B cell (primary cell): ENCODE data around the gene TRNAU1AP. TPM values are rescaled to one million over a fixed set of nuclear protein-coding genes. Genes with fewer than 3 reads are reported as not detected.

Source experiments
- ATAC-seq: fragments of 200-7000 bp; cut with Tn5 transposase; one replicate; pipeline ENCODE4 v1.10.0; 2021; ENCODE audit warnings: low read depth, mild to moderate bottlenecking, moderate number of reproducible peaks, moderate library complexity
- CTCF ChIA-PET: fragments of 350-600 bp; sonication (Branson Sonifier 250); formaldehyde crosslinking; loops from one replicate; lab custom pipeline; 2021; ENCODE audit warnings: antibody characterized with exemption, inconsistent platforms; lab: Charles Lee
- POLR2A ChIA-PET: fragments of 350-600 bp; sonication (Branson Sonifier 250); formaldehyde crosslinking; loops from one replicate; lab custom pipeline; 2021; ENCODE audit warnings: antibody characterized with exemption; lab: Charles Lee
- DNase-seq: peaks from one replicate; pipeline ENCODE4 v3.0.0; 2013
- H2AFZ ChIP-seq: 2 replicates; pipeline ENCODE4 v1.6.1; 2012; ENCODE audit warnings: mild to moderate bottlenecking, low read depth, low read length; ENCODE audit not compliant: insufficient read depth, poor library complexity, severe bottlenecking
- H3K27ac ChIP-seq, 2 donors: 1 replicate in 1 of 2; 2 replicates in 1 of 2; pipeline ENCODE4 v1.5.1; 2012 to 2013; ENCODE audit warnings: low read length in 2 of 2, mild to moderate bottlenecking in 2 of 2, moderate library complexity in 1 of 2
- H3K27me3 ChIP-seq, 4 experiments: fragments of 200-600 bp in 1 of 4; sonication (generic) in 1 of 4; replicated peaks in 1 of 4; 1 replicate in 2 of 4; 2 replicates in 2 of 4; pipeline versions ENCODE4 v1.6.1 to v1.7.0; 2013 to 2016; ENCODE audit warnings: low read length in 3 of 4, mild to moderate bottlenecking in 2 of 4, mixed read lengths in 1 of 4, moderate library complexity in 1 of 4; ENCODE audit not compliant: insufficient read depth in 4 of 4, control insufficient read depth in 3 of 4; ENCODE audit errors: control extremely low read depth in 1 of 4
- H3K36me3 ChIP-seq, 2 experiments: replicated peaks in 1 of 2; 1 replicate in 1 of 2; 2 replicates in 1 of 2; pipeline versions ENCODE4 v1.6.1 to v1.7.1; 2013; ENCODE audit warnings: low read length in 1 of 2; ENCODE audit not compliant: insufficient read depth in 2 of 2, control insufficient read depth in 1 of 2; ENCODE audit errors: control extremely low read depth in 1 of 2, extremely low read depth in 1 of 2
- H3K4me1 ChIP-seq, 2 donors: fragments of 200-600 bp in 1 of 2; sonication (generic) in 1 of 2; 1 replicate in 1 of 2; 2 replicates in 1 of 2; pipeline versions ENCODE4 v1.5.1 to v1.6.1; 2013 to 2017; ENCODE audit warnings: low read length in 2 of 2; ENCODE audit not compliant: control insufficient read depth in 2 of 2, insufficient read depth in 2 of 2
- H3K4me2 ChIP-seq: replicated peaks from 2 replicates; pipeline ENCODE3; 2012; ENCODE audit warnings: mild to moderate bottlenecking, low read depth, low read length; ENCODE audit not compliant: poor library complexity, severe bottlenecking
- H3K4me3 ChIP-seq, 5 experiments: fragments of 200-600 bp in 1 of 5; sonication (generic) in 1 of 5; 1 replicate in 3 of 5; 2 replicates in 2 of 5; pipeline versions ENCODE4 v1.5.1 to v1.7.0; 2011 to 2016; ENCODE audit warnings: low read length in 4 of 5, mild to moderate bottlenecking in 4 of 5, low read depth in 2 of 5, control low read depth in 1 of 5, moderate library complexity in 1 of 5; ENCODE audit not compliant: insufficient read depth in 1 of 5; ENCODE audit errors: control extremely low read depth in 1 of 5, extremely low read depth in 1 of 5
- H3K79me2 ChIP-seq: fragments of 200-600 bp; sonication (generic); one replicate; pipeline ENCODE4 v1.6.0; 2016; ENCODE audit warnings: low read length; ENCODE audit not compliant: control insufficient read depth, insufficient read depth
- H3K9ac ChIP-seq: fragments of 200-600 bp; sonication (generic); 2 replicates; pipeline ENCODE4 v1.6.1; 2017; ENCODE audit warnings: mild to moderate bottlenecking, low read length, moderate library complexity
- H3K9me3 ChIP-seq, 3 donors: one replicate each; pipeline versions ENCODE4 v1.6.1 to v1.7.1; 2013; ENCODE audit warnings: low read length in 2 of 3; ENCODE audit not compliant: control insufficient read depth in 2 of 3, insufficient read depth in 1 of 3; ENCODE audit errors: control extremely low read depth in 1 of 3
- H4K20me1 ChIP-seq: 2 replicates; pipeline ENCODE4 v1.6.0; 2012; ENCODE audit warnings: mild to moderate bottlenecking, low read length; ENCODE audit not compliant: insufficient read depth, control insufficient read depth, poor library complexity, severe bottlenecking
- H3K27ac Mint-ChIP-seq: one replicate; pipeline ENCODE4 v1.8.0; 2021; ENCODE audit warnings: mixed read lengths
- H3K27me3 Mint-ChIP-seq: one replicate; pipeline ENCODE4 v1.8.0; 2021; ENCODE audit warnings: mixed read lengths
- H3K4me1 Mint-ChIP-seq: one replicate; pipeline ENCODE4 v1.8.0; 2021; ENCODE audit warnings: mixed read lengths
- H3K4me3 Mint-ChIP-seq: one replicate; pipeline ENCODE4 v1.8.0; 2021; ENCODE audit warnings: mixed read lengths
- H3K9me3 Mint-ChIP-seq: one replicate; pipeline ENCODE4 v1.8.0; 2022; ENCODE audit warnings: mixed read lengths; ENCODE audit not compliant: insufficient read depth
- EZH2 ChIP-seq: IDR thresholded peaks from 2 replicates; pipeline ENCODE4 v1.6.1; 2012; ENCODE audit warnings: borderline replicate concordance, low read depth, mild to moderate bottlenecking, moderate library complexity, low read length; ENCODE audit not compliant: insufficient read depth, poor library complexity, severe bottlenecking
- WGBS: methylation state at CpG from one replicate; pipeline ENCODE4 v1.1.5; 2013; ENCODE audit warnings: missing lambda C conversion rate; ENCODE audit not compliant: insufficient coverage; 5-methylcytosine and 5-hydroxymethylcytosine counted together
- intact Hi-C: fragments of 100-400 bp; cut with micrococcal nuclease; formaldehyde crosslinking; loops from one replicate; pipeline ENCODE4 v1.10.0; 2022
- polyA plus RNA-seq: library from polyadenylated mRNA; depleted of rRNA; stranded (reverse); fragments of >200 nt; gene quantifications from 2 replicates; pipeline ENCODE4 v1.2.3, GENCODE V29; 2012
- total RNA-seq, 2 donors: library from RNA; stranded (reverse); fragments of 120-200 nt in 1 of 2; gene quantifications; 1 replicate in 1 of 2; 2 replicates in 1 of 2; pipeline versions ENCODE4 v1.2.3 to v1.2.4, GENCODE V29; 2013 to 2022
- TF ChIP-seq, protein P1 (sequence below): fragments of 200-600 bp; IDR thresholded peaks from one replicate; pipeline ENCODE4 v1.8.0; 2022; ENCODE audit warnings: antibody characterized with exemption, mild to moderate bottlenecking

The TRNAU1AP gene
- total and polyA plus RNA-seq, 2 donors (not counting 1 experiment from before 2014, with no cell fraction given): 39.8 to 45.2 TPM

DNA sequence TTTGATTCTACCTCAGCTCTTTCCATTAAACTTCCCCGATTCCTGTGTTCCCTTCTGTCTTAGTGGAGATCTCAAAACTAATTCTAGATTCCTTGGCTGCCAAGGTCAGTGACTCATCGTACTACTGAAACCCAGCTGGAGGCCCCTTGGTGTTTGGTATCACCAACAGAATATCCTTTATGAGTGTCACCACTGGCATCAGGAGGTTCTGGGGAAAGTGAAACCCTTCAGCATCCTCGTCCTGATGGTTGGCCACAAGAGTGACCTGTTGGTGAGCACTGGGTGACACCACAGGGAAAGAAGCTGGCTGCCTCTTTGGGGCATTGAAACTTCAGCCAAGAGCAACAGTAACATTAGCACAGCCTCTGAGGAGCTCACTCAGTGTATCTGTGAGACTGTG lies 48.8 kb downstream of the TRNAU1AP start:
- H3K4me3 Mint-ChIP-seq: no peak overlapping the region
- H3K4me2 ChIP-seq: no peak overlapping the region

More for the DNA sequence above, 48.8 kb downstream of the TRNAU1AP start:
- Histone ChIP-seq H3K27me3 (no peaks in the 10 kb centered on the region), H3K9ac (no peak overlapping the region), H3K36me3 (peaks cover 6 to 30% of the 10 kb centered on the region in 2 experiments), H2AFZ (no peak overlapping the region), H3K27ac (no peak overlapping the region), H3K4me1 (no peaks in the 10 kb centered on the region), H3K4me3 (no peak overlapping the region), H3K79me2 (no peaks in the 10 kb centered on the region), H4K20me1 (no peaks in the 10 kb centered on the region), H3K9me3 (no peaks in the 10 kb centered on the region)
- ATAC-seq (no peak), DNase-seq (no peak)
- H3K4me1 Mint-ChIP-seq: no peaks in the 10 kb centered on the region
- no peaks in the 10 kb centered on the region for H3K27me3 Mint-ChIP-seq
- H3K27ac Mint-ChIP-seq: no peak overlapping the region
- no peaks in the 10 kb centered on the region for H3K9me3 Mint-ChIP-seq
- intact Hi-C loops: no loop called here
- POLR2A ChIA-PET: interaction anchor here (1.2 kb wide), 1 partner anchor 103 kb away, joined by 3 read pairs; no protein-coding TSS in a partner anchor
- 82% methylated on average over 3 of the region's 3 CpGs for WGBS
- TF ChIP-seq, protein P1, sequence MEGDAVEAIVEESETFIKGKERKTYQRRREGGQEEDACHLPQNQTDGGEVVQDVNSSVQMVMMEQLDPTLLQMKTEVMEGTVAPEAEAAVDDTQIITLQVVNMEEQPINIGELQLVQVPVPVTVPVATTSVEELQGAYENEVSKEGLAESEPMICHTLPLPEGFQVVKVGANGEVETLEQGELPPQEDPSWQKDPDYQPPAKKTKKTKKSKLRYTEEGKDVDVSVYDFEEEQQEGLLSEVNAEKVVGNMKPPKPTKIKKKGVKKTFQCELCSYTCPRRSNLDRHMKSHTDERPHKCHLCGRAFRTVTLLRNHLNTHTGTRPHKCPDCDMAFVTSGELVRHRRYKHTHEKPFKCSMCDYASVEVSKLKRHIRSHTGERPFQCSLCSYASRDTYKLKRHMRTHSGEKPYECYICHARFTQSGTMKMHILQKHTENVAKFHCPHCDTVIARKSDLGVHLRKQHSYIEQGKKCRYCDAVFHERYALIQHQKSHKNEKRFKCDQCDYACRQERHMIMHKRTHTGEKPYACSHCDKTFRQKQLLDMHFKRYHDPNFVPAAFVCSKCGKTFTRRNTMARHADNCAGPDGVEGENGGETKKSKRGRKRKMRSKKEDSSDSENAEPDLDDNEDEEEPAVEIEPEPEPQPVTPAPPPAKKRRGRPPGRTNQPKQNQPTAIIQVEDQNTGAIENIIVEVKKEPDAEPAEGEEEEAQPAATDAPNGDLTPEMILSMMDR: no peak
- TF ChIP-seq EZH2: no peak
- CTCF ChIA-PET: interaction anchor here (0.5 to 5.1 kb wide), 7 partner anchors 18 to 438 kb away, joined by 3 to 49 read pairs (median 9); no protein-coding TSS in a partner anchor
